ENCODE measurements around the gene PRXL2C.
"Not testable (repeated sequence)": the region's sequence is repeated elsewhere in the genome, so short reads cannot be mapped to it uniquely, and the experiment has no call there.

The PRXL2C gene

DNA sequence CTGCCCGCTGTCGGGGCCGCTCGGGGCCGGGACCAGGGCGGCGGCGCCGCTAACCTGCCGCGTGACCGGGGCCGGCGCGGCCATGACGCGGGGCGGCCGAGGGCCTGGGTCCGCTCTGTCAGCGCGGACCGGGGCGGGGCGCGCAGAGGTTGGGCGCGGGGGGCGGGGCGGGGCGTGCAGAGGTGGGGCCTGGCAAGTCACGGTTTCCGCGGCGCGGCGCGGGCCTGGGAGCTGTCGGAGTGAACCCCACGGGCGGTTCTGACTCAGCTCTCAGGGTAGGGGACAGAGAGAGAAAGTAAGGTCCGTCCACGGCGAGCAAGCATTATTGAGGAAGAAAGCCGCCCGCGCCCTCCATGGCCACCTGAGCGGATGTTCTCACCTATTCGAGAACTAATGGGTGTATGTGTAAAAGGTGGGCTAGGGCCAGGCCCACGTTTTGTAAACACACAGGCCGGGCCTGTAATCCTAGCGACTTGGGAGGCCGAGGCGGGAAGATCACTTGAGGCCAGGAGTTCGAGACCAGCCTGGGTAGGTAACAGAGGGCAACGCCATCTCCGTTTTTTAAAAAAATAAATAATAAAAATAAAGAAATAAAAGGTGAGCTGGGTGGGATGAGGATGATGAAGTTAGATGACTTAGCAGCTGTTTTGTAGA is at the start of gene PRXL2C:
PRXL2C (minus strand) TSS at position 120 of the 654 bp plus-strand sequence; CDS start at position 84, 36 bp downstream.
- peak in 54 of 56 donors; percentile 6 to 83 (median 60) for DNase-seq

GRCh38 chr9:96700721-96701375 is 45.7 kb upstream of the PRXL2C start:
- not testable (repeated sequence) for DNase-seq

GRCh38 chr9:96691326-96691725 is 36.2 kb upstream of the PRXL2C start:
- DNase-seq: no peak

DNA sequence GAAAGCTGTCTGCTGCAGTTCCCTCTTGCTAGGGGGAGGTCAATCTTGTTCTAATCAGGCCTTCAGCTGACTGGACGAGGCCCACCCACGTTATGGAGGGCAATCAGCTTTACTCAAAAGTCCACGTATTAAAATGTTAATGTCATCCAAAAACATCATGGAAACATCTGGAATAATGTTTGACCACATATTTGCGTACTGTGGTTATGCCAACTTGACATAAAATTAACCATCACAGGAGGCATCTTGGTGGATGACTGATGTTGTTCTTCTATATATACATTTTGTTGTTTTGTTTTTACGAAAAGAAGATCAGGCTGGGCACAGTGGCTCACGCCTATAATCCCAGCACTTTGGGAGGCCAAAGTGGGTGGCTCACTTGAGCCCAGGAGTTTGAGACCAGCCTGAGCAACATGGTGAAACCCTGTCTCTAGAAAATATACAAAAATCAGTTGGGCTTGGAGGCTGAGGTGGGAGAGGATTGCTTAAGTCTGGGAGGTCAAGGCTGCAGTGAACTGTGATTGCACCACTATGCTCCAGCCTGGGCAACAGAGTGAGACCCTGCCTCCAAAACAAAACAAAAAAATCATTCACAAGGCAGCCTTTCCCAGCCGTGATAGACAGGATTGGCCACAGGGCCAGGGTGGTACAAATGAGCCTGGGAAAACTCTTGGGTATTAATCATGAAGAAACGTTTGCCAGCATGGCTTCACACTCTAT is 33.8 kb upstream of the PRXL2C start:
- DNase-seq: no peak

GRCh38 chr9:96688187-96688586 is 33.1 kb upstream of the PRXL2C start:
- DNase-seq: no peak

DNA sequence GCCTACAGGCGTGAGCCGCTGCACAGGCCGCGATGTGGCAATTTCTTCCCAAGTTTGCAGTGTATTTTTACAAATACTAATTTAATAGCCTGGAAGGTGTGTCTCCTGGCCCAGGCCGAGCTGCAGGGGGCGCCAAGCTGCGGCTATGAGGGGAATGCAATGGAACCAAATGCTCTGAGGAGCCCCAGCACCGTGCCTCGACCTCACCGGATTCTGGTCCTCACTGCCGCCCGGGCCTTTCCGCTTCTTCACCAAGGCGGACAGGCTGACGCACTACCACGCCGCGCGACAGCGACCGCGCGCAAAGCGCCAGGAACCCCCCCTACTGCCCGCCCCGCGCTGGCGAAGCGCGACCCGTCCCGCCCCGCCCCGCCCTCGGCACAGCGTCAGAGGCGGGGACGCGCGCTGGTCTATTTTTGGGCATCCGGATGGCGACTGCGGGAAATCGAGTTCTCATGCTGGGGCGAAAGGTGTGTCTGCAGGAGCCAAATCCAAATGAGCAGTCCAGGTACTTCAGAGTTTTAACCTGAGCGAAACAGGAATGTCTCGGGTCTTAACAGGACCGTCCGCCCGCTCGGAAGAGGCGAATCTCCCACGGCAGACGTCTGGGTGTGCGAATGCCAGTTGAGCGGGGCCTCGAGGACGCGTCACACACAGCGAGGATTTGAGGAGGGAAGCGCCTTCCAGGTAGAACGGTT is 31.7 kb upstream of the PRXL2C start:
- DNase-seq: peak; percentile 14 to 90 (median 74)

DNA sequence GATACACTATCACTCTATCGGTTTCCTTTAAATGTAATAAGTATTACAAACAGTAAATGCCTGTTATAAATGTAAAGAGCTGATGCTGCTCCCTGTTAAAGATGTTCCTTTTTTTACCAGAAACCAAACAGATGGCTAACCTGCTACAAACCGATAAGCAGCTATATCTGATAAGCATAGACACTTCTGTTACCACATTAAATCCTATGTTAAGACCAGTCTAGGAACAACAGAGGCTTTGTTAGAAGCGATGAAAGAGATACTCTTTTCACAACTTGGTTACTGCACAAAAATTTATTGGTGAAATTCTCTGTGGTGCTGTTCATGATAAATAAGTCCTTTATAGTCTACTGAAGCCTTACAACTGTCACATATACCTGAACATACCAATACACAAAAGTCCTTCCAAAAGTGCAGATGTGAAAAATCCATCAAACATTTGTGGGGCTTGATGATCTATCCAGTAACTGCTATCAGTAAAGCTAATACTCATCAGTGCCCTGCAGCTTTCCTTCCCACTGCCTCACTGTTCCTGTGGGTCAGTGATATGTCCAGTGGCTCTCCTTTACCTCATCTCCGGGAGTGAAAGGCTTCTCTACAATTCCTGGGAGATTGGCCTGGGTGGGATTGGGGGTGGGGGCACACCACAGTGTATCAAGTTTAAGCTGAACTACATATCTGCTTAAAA is 25.8 kb upstream of the PRXL2C start:
- no peak for DNase-seq

DNA sequence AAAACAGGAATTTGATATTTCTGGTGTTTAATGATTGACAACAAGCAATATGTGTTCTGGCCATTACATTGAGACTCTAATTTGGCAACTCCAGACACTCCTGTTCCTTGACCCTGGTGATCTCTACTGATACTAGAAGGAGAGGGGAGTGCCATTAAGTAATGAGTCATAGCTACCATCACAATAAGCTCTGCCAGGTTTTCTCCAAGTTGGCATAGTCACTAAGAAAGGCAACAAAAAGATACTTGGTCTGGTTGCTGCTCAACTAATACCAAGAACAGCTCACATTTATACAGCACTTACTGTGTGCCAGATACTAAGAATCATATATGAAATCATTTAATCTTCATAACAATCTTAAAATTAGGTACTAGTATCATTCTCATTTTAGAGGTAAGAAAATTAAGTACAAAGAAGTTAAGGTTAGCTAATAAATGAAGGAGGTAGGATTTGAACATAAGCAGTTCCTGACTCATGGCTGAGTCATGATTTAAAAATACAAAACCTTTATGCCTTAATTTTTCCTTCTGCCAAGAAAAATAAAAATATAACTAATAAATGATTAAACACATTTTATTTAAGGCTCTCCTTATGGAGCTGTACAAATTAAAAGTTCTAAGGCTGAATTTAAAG is 19.9 kb upstream of the PRXL2C start:
- no peak for DNase-seq

- DNase-seq: not testable (repeated sequence)
These were observed 18.7 kb upstream of the PRXL2C start for GRCh38 chr9:96673786-96674185.

DNA sequence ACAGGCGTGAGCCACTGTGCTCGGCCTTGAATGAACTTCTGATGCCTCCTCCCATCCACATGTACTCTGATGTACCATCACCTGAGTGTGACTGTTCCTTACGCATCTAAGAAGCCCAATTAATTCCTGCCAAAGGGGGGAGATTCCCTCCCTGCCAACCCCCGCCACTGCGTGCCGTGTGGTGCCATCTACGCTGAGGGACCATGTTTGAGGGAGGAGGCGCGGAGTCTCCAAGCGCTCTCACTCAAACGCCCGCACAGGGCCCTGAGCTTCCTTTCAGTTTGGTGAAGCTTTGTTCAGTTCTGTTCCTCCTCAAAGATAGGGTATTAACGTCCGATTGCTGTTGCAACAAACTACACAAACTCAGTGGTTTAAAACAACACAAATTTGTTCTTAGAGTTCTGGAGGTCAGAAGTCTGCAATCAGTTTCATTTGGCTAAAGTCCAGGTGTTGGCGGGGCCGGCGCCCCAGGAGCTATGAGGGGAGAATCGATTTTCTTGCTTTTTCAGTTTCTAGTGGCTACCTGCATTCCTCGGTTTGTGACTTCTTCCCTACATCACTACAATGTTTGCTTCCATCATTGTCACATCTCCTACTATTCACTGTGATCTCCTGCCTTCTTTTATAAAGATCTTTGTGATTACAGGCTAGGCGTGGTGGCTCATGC is 13.9 kb upstream of the PRXL2C start:
- DNase-seq: no peak

DNA sequence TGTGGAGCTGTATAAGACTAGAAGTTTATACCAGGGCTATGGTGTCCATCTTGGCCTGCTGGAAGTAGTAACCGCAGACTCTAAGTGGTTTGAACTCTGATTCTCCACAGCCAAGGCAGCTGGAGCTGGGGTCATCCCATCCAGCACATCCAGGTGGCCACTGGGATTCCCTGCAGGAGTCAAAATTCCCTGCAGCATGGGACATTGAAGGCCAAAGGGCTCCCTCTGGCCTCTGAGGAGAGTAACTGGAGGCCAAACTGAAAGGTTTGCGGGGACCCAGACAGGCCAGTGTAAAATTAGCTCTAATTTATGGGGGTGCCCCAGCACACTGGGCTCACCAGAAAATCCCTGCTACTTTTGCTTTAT is 12.2 kb upstream of the PRXL2C start:
- DNase-seq: no peak

GRCh38 chr9:96666653-96667362 is 11.7 kb upstream of the PRXL2C start:
- peak in 11 of 56 donors; percentile 1 to 41 (median 8) for DNase-seq

DNA sequence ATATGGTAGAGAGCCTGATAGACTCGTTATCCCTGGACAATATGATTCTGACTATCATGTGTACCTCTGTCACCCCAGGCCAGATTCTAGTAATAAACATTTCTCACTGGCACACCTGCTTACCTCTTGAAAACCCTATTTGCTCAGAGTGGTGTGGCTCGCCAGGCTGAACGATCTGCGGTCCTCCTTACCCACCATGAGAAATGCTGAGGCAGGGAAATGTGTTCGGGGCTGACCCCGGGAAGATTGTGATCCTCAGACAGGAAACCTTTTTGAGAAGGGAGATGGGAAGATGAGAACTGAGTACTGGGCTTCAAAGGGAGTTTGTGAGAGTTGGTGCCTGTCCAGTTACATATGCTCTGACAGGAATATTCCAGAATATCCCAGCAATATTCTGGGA is 10.7 kb upstream of the PRXL2C start:
- no peak for DNase-seq

DNA sequence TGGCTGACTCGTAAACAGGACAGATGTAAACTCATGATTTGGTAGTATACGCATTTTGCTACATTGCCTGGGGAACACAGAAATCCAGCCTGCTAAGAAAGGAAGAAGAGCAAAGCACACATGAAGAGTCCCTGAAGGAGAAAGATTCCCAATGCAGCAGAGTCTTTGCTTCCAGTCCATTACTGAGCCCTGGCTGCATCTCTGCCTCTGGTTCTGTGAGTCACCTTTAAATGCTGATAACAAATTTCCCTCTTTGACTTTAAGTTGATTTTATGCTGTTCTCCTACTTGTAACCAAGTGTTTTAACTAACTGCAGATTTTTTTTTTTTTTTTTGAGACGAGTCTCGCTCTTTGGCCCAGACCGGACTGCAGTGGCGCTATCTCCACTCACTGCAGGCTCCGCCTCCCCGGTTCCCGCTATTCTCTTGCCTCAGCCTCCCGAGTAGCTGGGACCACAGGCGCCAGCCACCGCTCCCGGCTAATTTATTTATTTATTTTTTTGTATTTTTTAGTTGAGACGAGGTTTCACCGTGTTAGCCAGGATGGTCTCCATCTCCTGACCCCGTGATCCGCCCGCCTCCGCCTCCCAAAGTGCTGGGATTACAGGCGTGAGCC is 8.5 kb upstream of the PRXL2C start:
- DNase-seq: no peak

GRCh38 chr9:96661711-96662110 is 6.6 kb upstream of the PRXL2C start:
- no peak for DNase-seq

DNA sequence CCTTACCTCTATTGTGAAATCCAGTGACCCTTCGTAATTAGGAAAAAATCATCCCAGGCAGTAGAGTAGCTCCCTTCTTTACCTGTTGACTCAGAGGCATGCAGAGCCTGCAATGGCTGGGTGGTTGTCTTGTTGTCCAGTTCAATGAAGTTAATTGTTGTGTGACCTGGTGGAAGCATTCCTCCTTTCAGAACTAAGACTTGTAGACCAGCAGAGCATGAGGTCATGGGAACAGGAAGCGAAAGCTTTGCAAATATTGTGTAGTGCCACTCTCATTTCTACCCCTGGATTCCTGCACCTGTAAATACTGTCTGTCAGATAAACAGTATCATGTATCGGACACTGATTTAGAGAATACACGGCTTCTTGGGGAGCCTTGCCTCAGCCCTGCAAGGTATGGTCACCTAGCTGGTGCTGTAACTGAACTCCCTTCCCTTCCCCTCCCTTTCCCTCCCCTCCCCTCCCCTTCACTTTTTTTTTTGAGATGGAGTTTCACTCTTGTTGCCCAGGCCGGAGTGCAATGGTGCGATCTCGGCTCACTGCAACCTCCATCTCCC is 5.7 kb upstream of the PRXL2C start:
- DNase-seq: no peak

- DNase-seq: peak; percentile 22 to 88 (median 66)
These were observed 493 bp downstream of the PRXL2C start for GRCh38 chr9:96654450-96655197.

GRCh38 chr9:96651626-96652025 is 3.5 kb downstream of the PRXL2C start:
- DNase-seq: no peak
